ENCODE data around the gene SOD2. TPM values are rescaled to one million over a fixed set of nuclear protein-coding genes. Genes with fewer than 3 reads are reported as not detected.
A peak's percentile ranks its signal among the peaks of the same experiment; 100 is the strongest.
"Not testable (repeated sequence)": the region's sequence is repeated elsewhere in the genome, so short reads cannot be mapped to it uniquely, and the experiment has no call there.

Gene SOD2
- total RNA-seq, 1 experiment from 2014 or later: 80.5 TPM

DNA sequence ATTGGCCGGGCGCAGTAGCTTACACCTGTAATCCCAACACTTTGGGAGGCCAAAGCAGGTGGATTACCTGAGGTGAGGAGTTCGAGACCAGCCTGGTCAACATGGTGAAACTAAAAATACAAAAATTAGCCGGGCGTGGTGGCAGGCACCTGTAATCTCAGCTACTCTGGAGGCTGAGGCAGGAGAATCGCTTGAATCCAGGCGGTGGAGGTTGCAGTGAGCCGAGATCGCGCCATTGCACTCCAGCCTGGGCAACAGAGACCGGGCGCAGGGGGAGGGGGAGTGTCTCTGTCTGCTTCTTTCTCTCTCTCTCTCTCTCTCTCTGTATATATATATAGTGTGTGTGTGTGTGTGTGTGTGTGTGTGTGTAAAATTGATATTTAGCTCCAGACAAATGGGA, 39.5 kb upstream of the SOD2 start:
- not testable (repeated sequence) for H3K27ac ChIP-seq (ENCODE audit: insufficient read length, low read depth, low read length); H3K23ac ChIP-seq (ENCODE audit: insufficient read length, low read depth, low read length); H3K4me1 ChIP-seq (ENCODE audit: insufficient read depth, low read length); H4K91ac ChIP-seq (ENCODE audit: insufficient read length, low read depth, low read length); H3K4me3 Mint-ChIP-seq; H3K79me1 ChIP-seq (ENCODE audit: insufficient read depth, low read depth, low read length, poor library complexity, severe bottlenecking); H3K9me3 Mint-ChIP-seq; H3K9me3 ChIP-seq (ENCODE audit: control insufficient read depth, low read depth, low read length); H2AK5ac ChIP-seq (ENCODE audit: insufficient read length, low read length); H2BK120ac ChIP-seq (ENCODE audit: low read depth, low read length, poor library complexity, severe bottlenecking); H3K4me2 ChIP-seq (ENCODE audit: insufficient read depth, insufficient read length, low read length); H3K27me3 ChIP-seq (ENCODE audit: insufficient read depth, low read length); DNase-seq; H3K56ac ChIP-seq (ENCODE audit: insufficient read length, low read depth, low read length); H4K8ac ChIP-seq (replicated peaks; ENCODE audit: insufficient read length, low read depth, low read length); H3T11ph ChIP-seq (ENCODE audit: low read length); H2BK15ac ChIP-seq (ENCODE audit: low read depth, low read length); H2AFZ ChIP-seq (ENCODE audit: low read length); H2BK5ac ChIP-seq (ENCODE audit: insufficient read length, low read length); H4K5ac ChIP-seq (ENCODE audit: insufficient read length, low read depth, low read length); H2BK20ac ChIP-seq (ENCODE audit: low read depth, low read length, poor library complexity, severe bottlenecking); H3K4ac ChIP-seq (ENCODE audit: low read depth, low read length); H3K9ac ChIP-seq (ENCODE audit: extremely low read depth, insufficient read length, low read length); H3K27me3 Mint-ChIP-seq (ENCODE audit: low read depth); H3K18ac ChIP-seq (ENCODE audit: insufficient read length, low read depth, low read length); H4K20me1 ChIP-seq (ENCODE audit: control insufficient read depth, insufficient read depth, insufficient read length); H3K14ac ChIP-seq (ENCODE audit: insufficient read depth, low read length); H2BK12ac ChIP-seq (ENCODE audit: insufficient read length, low read depth, low read length); H3K23me2 ChIP-seq (ENCODE audit: insufficient read length, low read depth, low read length, poor library complexity, severe bottlenecking)
- H3K36me3 Mint-ChIP-seq (ENCODE audit: insufficient read depth in 1 of 3, low read depth in 3 of 3): peaks cover 10 to 23% (median 21%) of the 10 kb centered on the region in 3 experiments
- peaks cover 15 to 19% of the 10 kb centered on the region in 2 experiments for H3K4me1 Mint-ChIP-seq
- no CpG with 5 or more reads among the region's 12 CpGs for WGBS (ENCODE audit: extremely low coverage, insufficient read length, low lambda C conversion rate)
- peaks cover 79% of the 10 kb centered on the region for H3K79me2 ChIP-seq (ENCODE audit: insufficient read depth, low read length)
- 0 out of 7 replicates have a peak overlapping the region, but pooled peaks of 1 of the 3 experiments have one; percentile 70 for H3K27ac Mint-ChIP-seq

All from H9 (cell line).